A549 (cell line): ENCODE data around the gene GMDS. TPM values are rescaled to one million over a fixed set of nuclear protein-coding genes. Genes with fewer than 3 reads are reported as not detected.

Source experiments
- ATAC-seq, 2 experiments: fragments of 200-7000 bp in 1 of 2; fragments of >200 bp in 1 of 2; cut with Nextera tagmentation in 1 of 2; cut with Tn5 transposase in 1 of 2; 3 replicates each; pipeline versions ENCODE4 v1.8.0 to v1.9.1; 2018 to 2020; ENCODE audit warnings: mild to moderate bottlenecking in 1 of 2, moderate library complexity in 1 of 2
- CTCF ChIA-PET: fragments of 300-600 bp; sonication (Branson Sonifier 250); formaldehyde crosslinking; extraction: SDS; loops from one replicate; lab custom pipeline; 2021; ENCODE audit warnings: antibody characterized with exemption, inconsistent platforms; lab: Yijun Ruan, JAX
- POLR2A ChIA-PET: fragments of 350-600 bp; formaldehyde crosslinking; extraction: SDS; loops from one replicate; lab custom pipeline; 2021; ENCODE audit warnings: antibody characterized with exemption, inconsistent platforms; lab: Yijun Ruan, JAX
- DNase-seq, 2 experiments: peaks; one replicate each; pipeline versions ENCODE4 v3.0.0 to v3.0.0-alpha.2; 2011 to 2016; ENCODE audit warnings: low read depth in 1 of 2, low spot score in 1 of 2
- FAIRE-seq: peaks from 2 replicates; lab custom pipeline; 2011; peaks lifted over from hg19 to GRCh38; lab: Jason Lieb, UNC
- H3K27ac ChIP-seq, 2 experiments: fragments of >200 bp; sonication (Bioruptor Twin); formaldehyde crosslinking; 3 replicates each; pipeline ENCODE4 v1.5.1; 2016 to 2017
- H3K4me1 ChIP-seq: fragments of >200 bp; sonication (Bioruptor Twin); formaldehyde crosslinking; 3 replicates; pipeline ENCODE4 v1.6.1; 2016
- H3K4me2 ChIP-seq: fragments of >200 bp; sonication (Bioruptor Twin); formaldehyde crosslinking; 3 replicates; pipeline ENCODE4 v1.6.1; 2016
- H3K4me3 ChIP-seq: fragments of >200 bp; sonication (Bioruptor Twin); formaldehyde crosslinking; 3 replicates; pipeline ENCODE4 v1.5.1; 2016
- H3K9me3 ChIP-seq: fragments of >200 bp; sonication (Bioruptor Twin); formaldehyde crosslinking; 3 replicates; pipeline ENCODE4 v1.6.1; 2016
- ATOH8 ChIP-seq: fragments of 250-450 bp; sonication (Bioruptor Pico); IDR thresholded peaks from 2 replicates; pipeline ENCODE4 v1.5.0; 2020; ENCODE audit warnings: low read depth, mild to moderate bottlenecking, moderate library complexity
- CBX8 ChIP-seq: fragments of 200-600 bp; sonication (generic); IDR thresholded peaks from 2 replicates; pipeline ENCODE4 v1.6.1; 2016
- CEBPB ChIP-seq, 2 experiments: fragments of >200 bp in 1 of 2; sonication (Bioruptor Twin) in 1 of 2; formaldehyde crosslinking in 1 of 2; IDR thresholded peaks; 2 replicates each; pipeline ENCODE4 v1.6.1; 2012 to 2016
- ESRRA ChIP-seq: fragments of 150-350 bp; IDR thresholded peaks from 2 replicates; pipeline ENCODE4 v1.6.1; 2014; ENCODE audit warnings: mild to moderate bottlenecking, low read length, borderline replicate concordance
- FOSL2 ChIP-seq, 2 experiments: fragments of 450-650 bp in 1 of 2; fragments of >200 bp in 1 of 2; sonication (Bioruptor Twin) in 1 of 2; formaldehyde crosslinking; IDR thresholded peaks; 2 replicates each; pipeline versions ENCODE4 v1.5.0 to v1.6.1; 2016 to 2020; ENCODE audit warnings: mild to moderate bottlenecking in 1 of 2, moderate library complexity in 1 of 2
- FOXS1 ChIP-seq: fragments of 250-450 bp; sonication (Bioruptor Pico); IDR thresholded peaks from 2 replicates; pipeline ENCODE4 v1.5.0; 2020; ENCODE audit warnings: mild to moderate bottlenecking, moderate library complexity
- GATA3 ChIP-seq: IDR thresholded peaks from 2 replicates; pipeline ENCODE4 v1.6.1; 2012; ENCODE audit warnings: borderline replicate concordance
- HMGXB4 ChIP-seq: fragments of 250-450 bp; sonication (Bioruptor Pico); IDR thresholded peaks from 2 replicates; pipeline ENCODE4 v1.5.0; 2021; ENCODE audit warnings: mild to moderate bottlenecking, moderate library complexity, borderline replicate concordance
- HOXB5 ChIP-seq: fragments of 250-450 bp; sonication (Bioruptor Pico); IDR thresholded peaks from 2 replicates; pipeline ENCODE4 v1.5.0; 2020; ENCODE audit warnings: mild to moderate bottlenecking, moderate library complexity
- JUNB ChIP-seq: fragments of >200 bp; sonication (Bioruptor Twin); formaldehyde crosslinking; IDR thresholded peaks from 2 replicates; pipeline ENCODE4 v1.6.1; 2016
- PHF8 ChIP-seq: fragments of 200-600 bp; sonication (generic); IDR thresholded peaks from 2 replicates; pipeline ENCODE4 v1.6.1; 2016; ENCODE audit warnings: low read depth, mild to moderate bottlenecking, antibody characterized with exemption, moderate library complexity, borderline replicate concordance
- POLR2A ChIP-seq: IDR thresholded peaks from 2 replicates; pipeline ENCODE4 v1.6.1; 2012; ENCODE audit warnings: mild to moderate bottlenecking, low read length
- RAD21 ChIP-seq, 2 experiments: fragments of >200 bp in 1 of 2; sonication (Bioruptor Twin) in 1 of 2; formaldehyde crosslinking in 1 of 2; IDR thresholded peaks in 1 of 2; conservative IDR thresholded peaks in 1 of 2; 2 replicates in 1 of 2; 3 replicates in 1 of 2; pipeline ENCODE4 v1.6.1; 2012 to 2018; ENCODE audit warnings: inconsistent platforms in 1 of 2
- SMC3 ChIP-seq: fragments of >200 bp; sonication (Bioruptor Twin); formaldehyde crosslinking; IDR thresholded peaks from 3 replicates; pipeline ENCODE4 v1.6.1; 2018; ENCODE audit warnings: inconsistent platforms
- SREBF2 ChIP-seq: fragments of 450-650 bp; IDR thresholded peaks from 2 replicates; pipeline ENCODE4 v1.6.1; 2014; ENCODE audit warnings: mild to moderate bottlenecking, moderate library complexity
- TFCP2L1 ChIP-seq: fragments of 250-450 bp; sonication (Bioruptor Pico); IDR thresholded peaks from 2 replicates; pipeline ENCODE4 v1.5.0; 2021; ENCODE audit warnings: mild to moderate bottlenecking
- TP53 ChIP-seq: fragments of 250-450 bp; sonication (Bioruptor Pico); IDR thresholded peaks from 2 replicates; pipeline ENCODE4 v1.5.0; 2021; ENCODE audit warnings: mild to moderate bottlenecking, moderate library complexity
- USF2 ChIP-seq: fragments of 450-650 bp; IDR thresholded peaks from 2 replicates; pipeline ENCODE4 v1.6.1; 2014; ENCODE audit warnings: antibody characterized with exemption
- ZC3H11A ChIP-seq: fragments of 450-650 bp; IDR thresholded peaks from 2 replicates; pipeline ENCODE4 v1.6.1; 2014; ENCODE audit warnings: antibody characterized with exemption, mild to moderate bottlenecking
- ZNF302 ChIP-seq: fragments of 250-450 bp; sonication (Bioruptor Pico); IDR thresholded peaks from 2 replicates; pipeline ENCODE4 v1.9.0; 2021; ENCODE audit warnings: inconsistent platforms, mild to moderate bottlenecking, moderate library complexity
- ZSCAN20 ChIP-seq: fragments of 250-450 bp; sonication (Bioruptor Pico); IDR thresholded peaks from 2 replicates; pipeline ENCODE4 v1.8.0; 2022; ENCODE audit warnings: mild to moderate bottlenecking, moderate library complexity
- WGBS: methylation state at CpG from one replicate; pipeline ENCODE4 v1.1.6; 2017; ENCODE audit errors: missing lambda C conversion rate; 5-methylcytosine and 5-hydroxymethylcytosine counted together
- polyA plus RNA-seq, 4 experiments: library from polyadenylated mRNA; depleted of rRNA in 3 of 4; stranded (reverse); fragments of >200 nt; fragmentation: RNase III in 1 of 4; extraction: RNeasy Plus Mini Kit Qiagen cat#74134 plus additional on column Dnase treatment in 1 of 4; gene quantifications; 2 replicates in 3 of 4; 3 replicates in 1 of 4; pipeline ENCODE4 v1.2.3, GENCODE V29; 2011 to 2017
- TF ChIP-seq, protein P1 (sequence below): IDR thresholded peaks from 2 replicates; pipeline ENCODE4 v1.6.1; 2012; ENCODE audit warnings: low read depth, borderline replicate concordance
- TF ChIP-seq, protein P2 (sequence below): IDR thresholded peaks from 2 replicates; pipeline ENCODE4 v1.6.1; 2012
- TF ChIP-seq, protein P3 (sequence below): fragments of >200 bp; sonication (Bioruptor Twin); formaldehyde crosslinking; IDR thresholded peaks from 2 replicates; pipeline ENCODE4 v1.6.1; 2016
- TF ChIP-seq, protein P4 (sequence below): fragments of 200-600 bp; sonication (generic); IDR thresholded peaks from 2 replicates; pipeline ENCODE4 v1.6.1; 2016; ENCODE audit warnings: antibody characterized with exemption, mild to moderate bottlenecking, moderate library complexity

Gene GMDS
- polyA plus RNA-seq, 2 of the 4 experiments (the other 2 are of a cell fraction) = 9.9 to 12.4 TPM

DNA sequence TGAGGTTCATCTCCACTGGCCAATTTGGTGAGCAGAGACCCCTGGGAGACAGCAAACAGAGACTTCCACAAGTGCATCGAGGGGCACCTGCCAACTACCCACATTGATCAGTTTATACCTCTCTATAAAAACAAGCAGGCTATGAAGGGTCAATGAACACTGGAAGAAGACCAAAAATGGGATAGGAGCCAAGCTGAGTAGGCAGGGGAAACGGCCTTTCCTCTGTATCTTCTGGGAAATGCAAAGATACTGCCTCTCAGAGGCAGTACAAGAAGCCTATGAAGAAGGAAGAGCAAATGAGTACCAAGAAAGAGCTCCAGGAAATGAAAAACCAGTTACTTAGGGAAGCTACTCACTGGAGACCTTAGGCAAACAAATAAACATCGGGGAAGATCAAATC, 247.7 kb downstream of the GMDS start:
- H3K4me3 ChIP-seq = no peak overlapping the region
- DNase-seq (no peak), FAIRE-seq (no peak), ATAC-seq (no peak)
- H3K9me3 ChIP-seq = no peaks in the 10 kb centered on the region
- H3K27ac ChIP-seq = no peak overlapping the region
- WGBS = 20% methylated on average over 3 of the region's 3 CpGs
- ChIA-PET POLR2A (no interaction called here), CTCF (interaction anchor here (0.6 kb wide), 1 partner anchor 53 kb away, joined by 4 read pairs; no protein-coding TSS in a partner anchor)
- H3K4me2 ChIP-seq = no peak overlapping the region
- TF ChIP-seq HOXB5 (CRISPR knock-in tag) = no peak
- no peak for TF ChIP-seq POLR2A
- TF ChIP-seq ESRRA = no peak
- no peak for TF ChIP-seq USF2
- no peak for TF ChIP-seq FOSL2 (IDR thresholded peaks at IDR 0.05)
- TF ChIP-seq FOSL2 (CRISPR knock-in tag; IDR thresholded peaks at IDR 0.05) = no peak
- TF ChIP-seq, protein P1, sequence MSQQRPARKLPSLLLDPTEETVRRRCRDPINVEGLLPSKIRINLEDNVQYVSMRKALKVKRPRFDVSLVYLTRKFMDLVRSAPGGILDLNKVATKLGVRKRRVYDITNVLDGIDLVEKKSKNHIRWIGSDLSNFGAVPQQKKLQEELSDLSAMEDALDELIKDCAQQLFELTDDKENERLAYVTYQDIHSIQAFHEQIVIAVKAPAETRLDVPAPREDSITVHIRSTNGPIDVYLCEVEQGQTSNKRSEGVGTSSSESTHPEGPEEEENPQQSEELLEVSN = no peak
- no peak for TF ChIP-seq TP53 (CRISPR knock-in tag)
- no peaks in the 10 kb centered on the region for H3K4me1 ChIP-seq

DNA sequence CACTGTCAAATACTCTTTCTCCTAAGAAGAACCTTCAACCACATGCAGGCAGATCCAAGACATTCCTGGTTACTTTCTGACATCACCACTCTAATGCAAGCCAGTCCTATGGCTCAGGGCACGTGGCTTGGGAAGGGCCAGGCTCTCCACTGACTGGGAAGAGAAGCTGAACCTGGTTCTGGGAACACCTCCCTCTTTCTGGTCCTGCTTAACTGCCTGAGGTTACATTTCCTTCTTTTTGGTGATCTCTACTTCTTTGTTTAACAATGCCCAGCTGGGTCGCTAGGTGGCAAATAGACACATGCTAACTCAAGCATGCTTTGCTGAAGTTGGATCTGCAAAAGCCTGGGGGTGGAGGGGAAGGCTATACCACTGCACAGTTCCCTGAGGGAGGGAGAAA, 249.8 kb downstream of the GMDS start:
- Histone ChIP-seq H3K27ac (no peak overlapping the region), H3K4me1 (no peaks in the 10 kb centered on the region), H3K4me2 (no peak overlapping the region), H3K4me3 (no peak overlapping the region), H3K9me3 (no peaks in the 10 kb centered on the region)
- ATAC-seq = no peak
- WGBS = 44% methylated on average over 2 of the region's 2 CpGs
- TF ChIP-seq TP53 (CRISPR knock-in tag) (no peak), ZSCAN20 (CRISPR knock-in tag) (no peak), RAD21 (conservative IDR thresholded peaks at IDR 0.05 in 1 of 2, IDR thresholded peaks at IDR 0.05 in 1 of 2) (no peak), FOXS1 (CRISPR knock-in tag) (no peak), ATOH8 (no peak), PHF8 (no peak), ZC3H11A (no peak), SMC3 (no peak), JUNB (no peak), CBX8 (no peak), CEBPB (IDR thresholded peaks at IDR 0.05) (no peak), TFCP2L1 (CRISPR knock-in tag) (no peak), HMGXB4 (CRISPR knock-in tag) (no peak), GATA3 (no peak), ZNF302 (CRISPR knock-in tag) (no peak), SREBF2 (no peak)
- TF ChIP-seq, protein P2, sequence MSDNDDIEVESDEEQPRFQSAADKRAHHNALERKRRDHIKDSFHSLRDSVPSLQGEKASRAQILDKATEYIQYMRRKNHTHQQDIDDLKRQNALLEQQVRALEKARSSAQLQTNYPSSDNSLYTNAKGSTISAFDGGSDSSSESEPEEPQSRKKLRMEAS = no peak
- TF ChIP-seq, protein P3, sequence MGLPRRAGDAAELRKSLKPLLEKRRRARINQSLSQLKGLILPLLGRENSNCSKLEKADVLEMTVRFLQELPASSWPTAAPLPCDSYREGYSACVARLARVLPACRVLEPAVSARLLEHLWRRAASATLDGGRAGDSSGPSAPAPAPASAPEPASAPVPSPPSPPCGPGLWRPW = no peak
- TF ChIP-seq, protein P4, sequence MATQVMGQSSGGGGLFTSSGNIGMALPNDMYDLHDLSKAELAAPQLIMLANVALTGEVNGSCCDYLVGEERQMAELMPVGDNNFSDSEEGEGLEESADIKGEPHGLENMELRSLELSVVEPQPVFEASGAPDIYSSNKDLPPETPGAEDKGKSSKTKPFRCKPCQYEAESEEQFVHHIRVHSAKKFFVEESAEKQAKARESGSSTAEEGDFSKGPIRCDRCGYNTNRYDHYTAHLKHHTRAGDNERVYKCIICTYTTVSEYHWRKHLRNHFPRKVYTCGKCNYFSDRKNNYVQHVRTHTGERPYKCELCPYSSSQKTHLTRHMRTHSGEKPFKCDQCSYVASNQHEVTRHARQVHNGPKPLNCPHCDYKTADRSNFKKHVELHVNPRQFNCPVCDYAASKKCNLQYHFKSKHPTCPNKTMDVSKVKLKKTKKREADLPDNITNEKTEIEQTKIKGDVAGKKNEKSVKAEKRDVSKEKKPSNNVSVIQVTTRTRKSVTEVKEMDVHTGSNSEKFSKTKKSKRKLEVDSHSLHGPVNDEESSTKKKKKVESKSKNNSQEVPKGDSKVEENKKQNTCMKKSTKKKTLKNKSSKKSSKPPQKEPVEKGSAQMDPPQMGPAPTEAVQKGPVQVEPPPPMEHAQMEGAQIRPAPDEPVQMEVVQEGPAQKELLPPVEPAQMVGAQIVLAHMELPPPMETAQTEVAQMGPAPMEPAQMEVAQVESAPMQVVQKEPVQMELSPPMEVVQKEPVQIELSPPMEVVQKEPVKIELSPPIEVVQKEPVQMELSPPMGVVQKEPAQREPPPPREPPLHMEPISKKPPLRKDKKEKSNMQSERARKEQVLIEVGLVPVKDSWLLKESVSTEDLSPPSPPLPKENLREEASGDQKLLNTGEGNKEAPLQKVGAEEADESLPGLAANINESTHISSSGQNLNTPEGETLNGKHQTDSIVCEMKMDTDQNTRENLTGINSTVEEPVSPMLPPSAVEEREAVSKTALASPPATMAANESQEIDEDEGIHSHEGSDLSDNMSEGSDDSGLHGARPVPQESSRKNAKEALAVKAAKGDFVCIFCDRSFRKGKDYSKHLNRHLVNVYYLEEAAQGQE = no peak
- no peak for FAIRE-seq
- DNase-seq = peak in 1 of 2 experiments; percentile 0
- POLR2A ChIA-PET = no interaction called here
- CTCF ChIA-PET = no interaction called here
